SK-N-SH (cell line): ENCODE measurements around the gene TTYH3. TPM values are rescaled to one million over a fixed set of nuclear protein-coding genes. Genes with fewer than 3 reads are reported as not detected.
A peak's percentile ranks its signal among the peaks of the same experiment; 100 is the strongest.

Experiments used
- CTCF ChIA-PET: fragments of 300-600, 350-600 bp; formaldehyde crosslinking; extraction: SDS; loops from one replicate; lab custom pipeline; 2021; lab: Yijun Ruan, JAX
- POLR2A ChIA-PET: fragments of 350-600 bp; sonication (Branson Sonifier 250); formaldehyde crosslinking; extraction: SDS; loops from one replicate; lab custom pipeline; 2020; ENCODE audit warnings: antibody characterized with exemption, inconsistent platforms; lab: Yijun Ruan, JAX
- DNase-seq: peaks from one replicate; pipeline ENCODE4 v3.0.0; 2012
- H2AFZ ChIP-seq: fragments of 200-600 bp; sonication (generic); 2 replicates; pipeline ENCODE4 v1.8.1; 2016; ENCODE audit warnings: antibody characterized with exemption, mild to moderate bottlenecking, low read depth
- H3F3A ChIP-seq: fragments of 200-600 bp; sonication (generic); replicated peaks from 2 replicates; pipeline ENCODE3; 2016; ENCODE audit warnings: antibody characterized with exemption, mild to moderate bottlenecking; ENCODE audit not compliant: insufficient read depth
- H3K27ac ChIP-seq, 2 experiments: fragments of 200-500 bp in 1 of 2; fragments of 200-600 bp in 1 of 2; sonication (Bioruptor generic) in 1 of 2; sonication (generic), shearing (Covaris generic) in 1 of 2; 2 replicates each; pipeline versions ENCODE4 v1.5.1 to v1.6.1; 2014 to 2016; ENCODE audit warnings: low read depth in 2 of 2, inconsistent platforms in 1 of 2, low read length in 1 of 2, mild to moderate bottlenecking in 1 of 2, mixed read lengths in 1 of 2
- H3K27me3 ChIP-seq: fragments of 200-600 bp; sonication (generic), shearing (Covaris generic); 2 replicates; pipeline ENCODE4 v1.6.1; 2016; ENCODE audit warnings: mixed run types; ENCODE audit not compliant: insufficient read depth
- H3K36me3 ChIP-seq, 2 experiments: fragments of 200-500 bp in 1 of 2; fragments of 200-600 bp in 1 of 2; sonication (Bioruptor generic) in 1 of 2; sonication (generic) in 1 of 2; replicated peaks in 1 of 2; 2 replicates each; pipeline versions ENCODE3 to v1.5.1; 2014 to 2016; ENCODE audit warnings: low read length in 1 of 2, mild to moderate bottlenecking in 1 of 2; ENCODE audit not compliant: insufficient read depth in 2 of 2, control insufficient read depth in 1 of 2
- H3K4me1 ChIP-seq, 2 experiments: fragments of 200-500 bp in 1 of 2; fragments of 200-600 bp in 1 of 2; sonication (Bioruptor generic) in 1 of 2; sonication (generic), shearing (Covaris generic) in 1 of 2; 2 replicates each; pipeline versions ENCODE4 v1.5.1 to v1.6.1; 2014 to 2016; ENCODE audit warnings: low read depth in 1 of 2, low read length in 1 of 2, mixed run types in 1 of 2; ENCODE audit not compliant: insufficient read depth in 2 of 2, control insufficient read depth in 1 of 2
- H3K4me2 ChIP-seq: fragments of 200-600 bp; sonication (generic), shearing (Covaris generic); 2 replicates; pipeline ENCODE4 v1.6.1; 2017; ENCODE audit warnings: mixed run types
- H3K4me3 ChIP-seq, 2 experiments: fragments of 200-500 bp in 1 of 2; fragments of 200-600 bp in 1 of 2; sonication (Bioruptor generic) in 1 of 2; sonication (generic), shearing (Covaris generic) in 1 of 2; 2 replicates each; pipeline versions ENCODE4 v1.5.1 to v1.8.1; 2014 to 2016; ENCODE audit warnings: low read depth in 2 of 2, inconsistent platforms in 1 of 2, low read length in 1 of 2, mild to moderate bottlenecking in 1 of 2, mixed read lengths in 1 of 2, moderate library complexity in 1 of 2
- H3K79me2 ChIP-seq: fragments of 200-600 bp; sonication (generic); 2 replicates; pipeline ENCODE4 v1.8.1; 2017; ENCODE audit warnings: mild to moderate bottlenecking; ENCODE audit not compliant: insufficient read depth
- H3K9ac ChIP-seq: fragments of 200-600 bp; sonication (generic); 2 replicates; pipeline ENCODE4 v1.6.1; 2017; ENCODE audit warnings: mixed run types
- H3K9me2 ChIP-seq: fragments of 200-600 bp; sonication (generic); 2 replicates; pipeline ENCODE4 v1.6.1; 2017; ENCODE audit warnings: mixed run types
- H3K9me3 ChIP-seq: fragments of 200-600 bp; sonication (generic); 2 replicates; pipeline ENCODE4 v1.6.1; 2017; ENCODE audit warnings: mixed run types, mild to moderate bottlenecking, moderate library complexity
- H4K20me1 ChIP-seq: fragments of 200-600 bp; sonication (generic); 2 replicates; pipeline ENCODE4 v1.6.1; 2017; ENCODE audit warnings: mild to moderate bottlenecking, mixed run types; ENCODE audit not compliant: insufficient read depth
- CHD2 ChIP-seq: fragments of 150-350 bp; IDR thresholded peaks from 2 replicates; pipeline ENCODE4 v1.6.1; 2018; ENCODE audit warnings: low read length; ENCODE audit not compliant: partially characterized antibody
- ELF1 ChIP-seq: IDR thresholded peaks from 2 replicates; pipeline ENCODE4 v1.4.0; 2012
- EP300 ChIP-seq, 2 experiments: IDR thresholded peaks; 2 replicates each; pipeline versions ENCODE4 v1.4.0 to v1.6.1; 2012; ENCODE audit warnings: borderline replicate concordance in 1 of 2, low read depth in 1 of 2, low read length in 1 of 2
- FOXJ3 ChIP-seq: sonication (generic); formaldehyde crosslinking; IDR thresholded peaks from 2 replicates; pipeline ENCODE4 v1.5.1; 2020; ENCODE audit warnings: mild to moderate bottlenecking, missing genetic modification reagents
- JUND ChIP-seq: IDR thresholded peaks from 2 replicates; pipeline ENCODE4 v1.4.0; 2012
- MXI1 ChIP-seq: IDR thresholded peaks from 2 replicates; pipeline ENCODE4 v1.6.1; 2012; ENCODE audit warnings: mild to moderate bottlenecking, low read depth, low read length, improper control_type of control experiment
- NFIC ChIP-seq: IDR thresholded peaks from 2 replicates; pipeline ENCODE4 v1.4.0; 2012; ENCODE audit warnings: borderline replicate concordance
- POLR2AphosphoS5 ChIP-seq: IDR thresholded peaks from 2 replicates; pipeline ENCODE4 v1.6.1; 2012; ENCODE audit warnings: low read depth, low read length
- RAD21 ChIP-seq: IDR thresholded peaks from 2 replicates; pipeline ENCODE4 v1.6.1; 2012; ENCODE audit warnings: mild to moderate bottlenecking, low read length
- RCOR1 ChIP-seq: fragments of 150-350 bp; IDR thresholded peaks from 2 replicates; pipeline ENCODE4 v1.6.1; 2017; ENCODE audit warnings: antibody characterized with exemption, low read length
- RFX5 ChIP-seq: IDR thresholded peaks from 2 replicates; pipeline ENCODE4 v1.6.1; 2012; ENCODE audit warnings: mild to moderate bottlenecking, improper control_type of control experiment, low read length
- RXRA ChIP-seq: IDR thresholded peaks from 2 replicates; pipeline ENCODE4 v1.4.0; 2012; ENCODE audit warnings: low read depth, mild to moderate bottlenecking, borderline replicate concordance
- SMC3 ChIP-seq: IDR thresholded peaks from 2 replicates; pipeline ENCODE4 v1.6.1; 2012; ENCODE audit warnings: low read depth, low read length, improper control_type of control experiment
- TAF1 ChIP-seq: IDR thresholded peaks from 2 replicates; pipeline ENCODE4 v1.6.1; 2012; ENCODE audit warnings: low read depth, mild to moderate bottlenecking, low read length, moderate library complexity, borderline replicate concordance
- TCF12 ChIP-seq: IDR thresholded peaks from 2 replicates; pipeline ENCODE4 v1.4.0; 2012
- TEAD4 ChIP-seq: IDR thresholded peaks from 2 replicates; pipeline ENCODE4 v1.4.0; 2012; ENCODE audit warnings: mild to moderate bottlenecking, borderline replicate concordance; ENCODE audit not compliant: insufficient read depth
- YY1 ChIP-seq: IDR thresholded peaks from 2 replicates; pipeline ENCODE4 v1.4.0; 2012; ENCODE audit warnings: low read depth, mild to moderate bottlenecking
- WGBS: methylation state at CpG from one replicate; pipeline ENCODE4 v1.1.6; 2017; ENCODE audit warnings: low lambda C conversion rate; 5-methylcytosine and 5-hydroxymethylcytosine counted together
- polyA plus RNA-seq, 3 experiments: library from polyadenylated mRNA; depleted of rRNA; stranded (reverse); fragments of >200 nt; gene quantifications; 2 replicates each; pipeline ENCODE4 v1.2.3, GENCODE V29; 2012
- TF ChIP-seq, protein P1 (sequence below): fragments of 200-600 bp; sonication (generic); IDR thresholded peaks from 2 replicates; pipeline ENCODE4 v1.6.1; 2017; ENCODE audit warnings: antibody characterized with exemption, mild to moderate bottlenecking, moderate library complexity
- TF ChIP-seq, protein P2 (sequence below): IDR thresholded peaks from 2 replicates; pipeline ENCODE4; 2012
- TF ChIP-seq, protein P3 (sequence below): IDR thresholded peaks from 2 replicates; pipeline ENCODE4 v1.4.0; 2012; ENCODE audit warnings: low read depth

The TTYH3 gene
- polyA plus RNA-seq, 1 of the 3 experiments (the other 2 are of a cell fraction) = 105 TPM

DNA sequence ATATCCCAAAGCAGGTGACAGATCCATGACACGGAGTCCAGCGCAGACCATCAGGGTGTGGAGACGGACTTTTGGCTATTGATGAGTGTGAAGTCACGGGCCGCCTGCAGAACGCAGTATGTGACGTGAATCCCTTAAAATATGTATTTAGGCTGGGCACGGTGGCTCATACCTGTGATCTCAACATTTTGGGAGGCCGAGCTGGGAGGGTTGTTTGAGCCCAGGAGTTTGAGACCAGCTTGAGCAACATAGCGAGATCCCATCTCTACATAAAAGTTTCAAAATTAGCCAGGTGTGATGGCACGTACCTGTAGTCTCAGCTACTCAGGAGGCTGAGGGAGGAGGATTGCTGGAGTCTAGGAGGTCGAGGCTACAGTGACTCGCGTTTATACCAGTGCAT lies 54.3 kb downstream of the TTYH3 start:
- no peak overlapping the region for H3K4me2 ChIP-seq
- H3K4me3 ChIP-seq = no peak overlapping the region
- no peaks in the 10 kb centered on the region for H4K20me1 ChIP-seq
- no peak for TF ChIP-seq TAF1
- no peak for TF ChIP-seq ELF1
- TF ChIP-seq RFX5 = no peak
- TF ChIP-seq FOXJ3 = no peak
- TF ChIP-seq POLR2AphosphoS5 = no peak
- TF ChIP-seq NFIC = no peak
- TF ChIP-seq, protein P1, sequence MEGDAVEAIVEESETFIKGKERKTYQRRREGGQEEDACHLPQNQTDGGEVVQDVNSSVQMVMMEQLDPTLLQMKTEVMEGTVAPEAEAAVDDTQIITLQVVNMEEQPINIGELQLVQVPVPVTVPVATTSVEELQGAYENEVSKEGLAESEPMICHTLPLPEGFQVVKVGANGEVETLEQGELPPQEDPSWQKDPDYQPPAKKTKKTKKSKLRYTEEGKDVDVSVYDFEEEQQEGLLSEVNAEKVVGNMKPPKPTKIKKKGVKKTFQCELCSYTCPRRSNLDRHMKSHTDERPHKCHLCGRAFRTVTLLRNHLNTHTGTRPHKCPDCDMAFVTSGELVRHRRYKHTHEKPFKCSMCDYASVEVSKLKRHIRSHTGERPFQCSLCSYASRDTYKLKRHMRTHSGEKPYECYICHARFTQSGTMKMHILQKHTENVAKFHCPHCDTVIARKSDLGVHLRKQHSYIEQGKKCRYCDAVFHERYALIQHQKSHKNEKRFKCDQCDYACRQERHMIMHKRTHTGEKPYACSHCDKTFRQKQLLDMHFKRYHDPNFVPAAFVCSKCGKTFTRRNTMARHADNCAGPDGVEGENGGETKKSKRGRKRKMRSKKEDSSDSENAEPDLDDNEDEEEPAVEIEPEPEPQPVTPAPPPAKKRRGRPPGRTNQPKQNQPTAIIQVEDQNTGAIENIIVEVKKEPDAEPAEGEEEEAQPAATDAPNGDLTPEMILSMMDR = no peak
- TF ChIP-seq YY1 = no peak
- H2AFZ ChIP-seq = no peak overlapping the region
- no peaks in the 10 kb centered on the region for H3K36me3 ChIP-seq
- CTCF ChIA-PET = interaction anchor here (1.0 to 15.8 kb wide), 5 partner anchors 16 to 32 kb away, joined by 3 to 204 read pairs (median 5); no protein-coding TSS in a partner anchor
- peaks cover 21% of the 10 kb centered on the region for H3K27me3 ChIP-seq
- no peak overlapping the region for H3K27ac ChIP-seq
- DNase-seq = no peak
- H3K4me1 ChIP-seq = peaks cover 7 to 16% of the 10 kb centered on the region in 2 experiments; a peak in 3 of 4 replicates
- H3K9me3 ChIP-seq = no peaks in the 10 kb centered on the region
- H3K9ac ChIP-seq = no peak overlapping the region
- H3F3A ChIP-seq = no peaks in the 10 kb centered on the region
- WGBS = 90% methylated on average over 14 of the region's 14 CpGs
- POLR2A ChIA-PET = no interaction called here
- H3K9me2 ChIP-seq = no peaks in the 10 kb centered on the region
- H3K79me2 ChIP-seq = no peaks in the 10 kb centered on the region

DNA sequence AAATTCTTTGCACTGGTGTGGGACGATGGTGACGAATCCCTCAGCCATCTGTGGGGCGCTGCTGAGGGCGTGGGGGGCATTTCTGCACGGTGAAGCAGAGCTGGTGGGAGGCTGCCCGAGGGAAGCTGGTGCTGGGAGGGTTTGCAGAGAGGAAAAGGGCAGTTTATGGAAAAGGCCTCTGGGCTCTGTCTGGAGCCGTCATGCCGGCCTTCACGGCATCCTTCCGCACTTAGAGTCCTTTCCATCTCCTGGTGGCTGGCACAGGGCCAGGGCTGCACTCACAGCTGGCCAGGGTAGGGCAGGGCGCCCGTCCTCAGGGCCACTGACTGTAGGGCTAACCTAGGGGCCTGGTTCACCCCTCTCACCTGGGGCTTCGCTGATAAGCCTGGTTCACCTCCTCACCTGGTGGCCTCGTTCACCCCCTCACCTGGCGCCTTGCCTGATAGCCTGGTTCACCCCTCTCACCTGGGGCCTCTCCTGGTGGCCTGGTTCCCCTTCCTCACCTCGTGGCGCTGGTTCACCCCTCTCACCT lies 55.6 kb downstream of the TTYH3 start:
- Histone ChIP-seq H3K9me3 (no peaks in the 10 kb centered on the region), H3K4me3 (peak overlapping the region; percentile 27 to 50), H3K79me2 (no peaks in the 10 kb centered on the region), H2AFZ (0 out of 2 replicates have a peak overlapping the region, but pooled peaks have one; percentile 45), H3K9ac (peak overlapping the region; percentile 13; the same call in 1 of the 2 replicates), H3K36me3 (no peaks in the 10 kb centered on the region), H3K27me3 (peaks cover 21% of the 10 kb centered on the region), H3K9me2 (no peaks in the 10 kb centered on the region), H3K4me2 (peak overlapping the region; percentile 93), H3K27ac (no peak overlapping the region), H4K20me1 (no peaks in the 10 kb centered on the region), H3F3A (no peaks in the 10 kb centered on the region), H3K4me1 (peaks cover 7 to 16% of the 10 kb centered on the region in 2 experiments; a peak in 3 of 4 replicates)
- DNase-seq = peak; percentile 93
- 0 out of 2 replicates have a peak, but pooled peaks have one; percentile 44 for TF ChIP-seq TEAD4
- TF ChIP-seq JUND = no peak; the same call in 1 of the 2 replicates
- no peak for TF ChIP-seq RAD21
- no peak for TF ChIP-seq SMC3
- peak; percentile 92 for TF ChIP-seq RCOR1
- TF ChIP-seq, protein P2, sequence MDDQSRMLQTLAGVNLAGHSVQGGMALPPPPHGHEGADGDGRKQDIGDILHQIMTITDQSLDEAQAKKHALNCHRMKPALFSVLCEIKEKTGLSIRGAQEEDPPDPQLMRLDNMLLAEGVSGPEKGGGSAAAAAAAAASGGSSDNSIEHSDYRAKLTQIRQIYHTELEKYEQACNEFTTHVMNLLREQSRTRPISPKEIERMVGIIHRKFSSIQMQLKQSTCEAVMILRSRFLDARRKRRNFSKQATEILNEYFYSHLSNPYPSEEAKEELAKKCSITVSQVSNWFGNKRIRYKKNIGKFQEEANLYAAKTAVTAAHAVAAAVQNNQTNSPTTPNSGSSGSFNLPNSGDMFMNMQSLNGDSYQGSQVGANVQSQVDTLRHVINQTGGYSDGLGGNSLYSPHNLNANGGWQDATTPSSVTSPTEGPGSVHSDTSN = no peak
- peak; percentile 60 for TF ChIP-seq CHD2
- TF ChIP-seq RXRA = no peak
- TF ChIP-seq, protein P3, sequence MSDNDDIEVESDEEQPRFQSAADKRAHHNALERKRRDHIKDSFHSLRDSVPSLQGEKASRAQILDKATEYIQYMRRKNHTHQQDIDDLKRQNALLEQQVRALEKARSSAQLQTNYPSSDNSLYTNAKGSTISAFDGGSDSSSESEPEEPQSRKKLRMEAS = 0 out of 2 replicates have a peak, but pooled peaks have one; percentile 17
- TF ChIP-seq TCF12 = peak; percentile 48; the same call in 1 of the 2 replicates
- no peak for TF ChIP-seq YY1
- peak; percentile 36 to 46; a peak in 1 of 4 replicates for TF ChIP-seq EP300 (IDR thresholded peaks at IDR 0.05; ENCODE audit: borderline replicate concordance in 1 of 2, low read depth in 1 of 2, low read length in 1 of 2)
- peak; percentile 85 for TF ChIP-seq NFIC
- TF ChIP-seq, protein P1 = no peak
- peak; percentile 56; the same call in 1 of the 2 replicates for TF ChIP-seq MXI1
- WGBS = 7% methylated on average over 15 of the region's 17 CpGs
- ChIA-PET CTCF (interaction anchor here (0.7 to 15.8 kb wide), 10 partner anchors 11 to 269 kb away, joined by 3 to 204 read pairs (median 4); no protein-coding TSS in a partner anchor), POLR2A (no interaction called here)
